Measurements from ENCODE around the gene GRID2. TPM values are rescaled to one million over a fixed set of nuclear protein-coding genes. Genes with fewer than 3 reads are reported as not detected.

The GRID2 gene
- total RNA-seq, 1 donor from 2014 or later, result not detected

DNA sequence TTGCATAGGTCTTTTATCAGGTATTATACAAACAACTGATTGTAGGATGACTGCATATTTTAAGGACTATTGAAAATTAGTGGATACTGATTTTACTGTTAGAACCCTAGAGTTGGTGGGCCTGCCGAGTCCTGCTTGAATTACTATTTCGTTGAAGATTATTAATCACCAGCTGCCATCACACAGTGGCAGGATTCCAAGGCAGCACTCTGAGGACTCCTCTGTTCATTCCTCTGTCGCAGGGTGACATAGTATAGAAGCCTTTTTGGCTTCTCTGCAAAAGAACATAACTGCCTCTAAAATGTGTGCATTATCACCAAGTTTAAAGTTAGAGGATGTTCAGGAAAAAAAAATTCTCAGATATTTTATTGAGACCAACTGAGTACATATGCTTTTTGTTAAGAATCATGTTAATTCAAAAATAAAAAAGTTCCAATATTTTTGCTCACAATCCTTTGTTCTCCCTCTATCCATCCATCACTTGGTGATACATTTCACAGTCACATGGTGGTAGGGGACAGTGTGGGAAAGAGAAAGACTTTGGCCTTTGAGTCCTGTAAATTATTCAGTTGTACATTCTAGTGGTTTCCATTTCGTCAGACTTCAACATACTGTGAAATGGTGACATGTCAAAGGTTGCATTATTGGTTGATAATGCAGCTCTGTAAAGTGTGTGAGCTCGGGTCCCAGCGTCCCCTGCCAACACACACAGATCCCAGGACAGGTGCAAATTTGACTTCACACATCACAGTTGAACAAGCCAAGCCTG, 332.5 kb downstream of the GRID2 start:
- H3K36me3 ChIP-seq, result no peaks in the 10 kb centered on the region
- no peaks in the 10 kb centered on the region for H3K4me1 ChIP-seq
- H3K27ac ChIP-seq (replicated peaks), result no peak overlapping the region
- intact Hi-C loops (cut with micrococcal nuclease), result no loop called here
- H3K9me3 ChIP-seq (replicated peaks), result no peaks in the 10 kb centered on the region
- TF ChIP-seq, protein P1, sequence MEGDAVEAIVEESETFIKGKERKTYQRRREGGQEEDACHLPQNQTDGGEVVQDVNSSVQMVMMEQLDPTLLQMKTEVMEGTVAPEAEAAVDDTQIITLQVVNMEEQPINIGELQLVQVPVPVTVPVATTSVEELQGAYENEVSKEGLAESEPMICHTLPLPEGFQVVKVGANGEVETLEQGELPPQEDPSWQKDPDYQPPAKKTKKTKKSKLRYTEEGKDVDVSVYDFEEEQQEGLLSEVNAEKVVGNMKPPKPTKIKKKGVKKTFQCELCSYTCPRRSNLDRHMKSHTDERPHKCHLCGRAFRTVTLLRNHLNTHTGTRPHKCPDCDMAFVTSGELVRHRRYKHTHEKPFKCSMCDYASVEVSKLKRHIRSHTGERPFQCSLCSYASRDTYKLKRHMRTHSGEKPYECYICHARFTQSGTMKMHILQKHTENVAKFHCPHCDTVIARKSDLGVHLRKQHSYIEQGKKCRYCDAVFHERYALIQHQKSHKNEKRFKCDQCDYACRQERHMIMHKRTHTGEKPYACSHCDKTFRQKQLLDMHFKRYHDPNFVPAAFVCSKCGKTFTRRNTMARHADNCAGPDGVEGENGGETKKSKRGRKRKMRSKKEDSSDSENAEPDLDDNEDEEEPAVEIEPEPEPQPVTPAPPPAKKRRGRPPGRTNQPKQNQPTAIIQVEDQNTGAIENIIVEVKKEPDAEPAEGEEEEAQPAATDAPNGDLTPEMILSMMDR (IDR thresholded peaks at IDR 0.05; ENCODE audit: borderline replicate concordance), result no peak
- no peaks in the 10 kb centered on the region for H3K27me3 ChIP-seq (ENCODE audit: low read depth)
- DNase-seq, result no peak
- H3K4me3 ChIP-seq, result no peak overlapping the region

GRCh38 chr4:92641409-92641808, 337.6 kb downstream of the GRID2 start:
- Histone ChIP-seq H3K4me1 (no peaks in the 10 kb centered on the region), H3K36me3 (no peaks in the 10 kb centered on the region), H3K4me3 (no peak overlapping the region), H3K9me3 (replicated peaks) (peaks cover 3% of the 10 kb centered on the region), H3K27me3 (ENCODE audit: low read depth) (no peaks in the 10 kb centered on the region), H3K27ac (replicated peaks) (no peak overlapping the region)
- intact Hi-C loops (cut with micrococcal nuclease), result no loop called here
- TF ChIP-seq, protein P1 (IDR thresholded peaks at IDR 0.05; ENCODE audit: borderline replicate concordance), result no peak
- DNase-seq, result no peak

DNA sequence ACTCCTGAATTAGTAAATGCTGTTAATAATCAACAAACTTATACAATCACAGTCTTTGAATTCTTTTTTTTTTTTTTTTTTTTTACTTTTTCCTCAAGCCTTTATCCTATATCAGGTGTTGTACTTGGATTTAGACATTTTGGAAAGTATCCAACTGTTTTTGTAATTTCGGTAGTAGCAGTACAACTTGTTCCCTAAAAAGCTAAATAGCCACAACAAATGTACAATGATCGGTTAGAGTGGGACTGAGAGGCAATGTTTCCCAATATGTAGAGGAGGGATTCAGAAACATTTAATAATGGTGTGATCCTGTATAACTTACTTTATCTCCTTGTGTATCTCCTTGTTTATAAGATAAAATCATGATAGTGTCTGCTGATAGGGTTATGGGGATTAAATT, 343.1 kb downstream of the GRID2 start:
- intact Hi-C loops (cut with micrococcal nuclease), result no loop called here
- no peak for DNase-seq
- H3K9me3 ChIP-seq (replicated peaks), result peaks cover 3% of the 10 kb centered on the region
- TF ChIP-seq, protein P1 (IDR thresholded peaks at IDR 0.05; ENCODE audit: borderline replicate concordance), result no peak
- H3K27ac ChIP-seq (replicated peaks), result no peak overlapping the region
- no peak overlapping the region for H3K4me3 ChIP-seq
- H3K27me3 ChIP-seq (ENCODE audit: low read depth), result no peaks in the 10 kb centered on the region
- no peaks in the 10 kb centered on the region for H3K4me1 ChIP-seq
- no peaks in the 10 kb centered on the region for H3K36me3 ChIP-seq

- Histone ChIP-seq H3K4me3 (no peak overlapping the region), H3K27me3 (ENCODE audit: low read depth) (no peaks in the 10 kb centered on the region), H3K27ac (replicated peaks) (no peak overlapping the region), H3K4me1 (no peaks in the 10 kb centered on the region), H3K9me3 (replicated peaks) (peaks cover 6% of the 10 kb centered on the region), H3K36me3 (no peaks in the 10 kb centered on the region)
- intact Hi-C loops (cut with micrococcal nuclease), result no loop called here
- TF ChIP-seq, protein P1 (IDR thresholded peaks at IDR 0.05; ENCODE audit: borderline replicate concordance), result no peak
- no peak for DNase-seq
Measured at GRCh38 chr4:92651536-92651935, 347.8 kb downstream of the GRID2 start.

DNA sequence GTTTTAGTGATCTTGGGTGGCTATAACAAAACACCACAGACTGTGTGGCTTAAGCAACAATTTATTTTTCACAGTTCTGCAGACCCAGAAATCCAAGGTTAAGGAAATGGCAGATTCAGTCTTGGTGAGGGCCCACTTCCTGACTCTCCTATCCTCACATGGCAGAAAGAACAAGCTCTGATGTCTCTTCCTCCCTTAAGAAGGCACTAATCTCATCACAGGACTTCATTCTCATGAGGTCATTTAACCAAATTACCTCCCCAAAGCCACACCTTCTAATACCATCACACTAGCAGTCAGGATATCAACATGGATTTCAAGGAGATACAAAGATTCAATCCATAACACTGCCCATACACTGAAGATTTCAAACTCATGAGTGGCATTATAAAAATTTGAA, 350.3 kb downstream of the GRID2 start:
- no peak for DNase-seq
- no peaks in the 10 kb centered on the region for H3K4me1 ChIP-seq
- TF ChIP-seq, protein P1 (IDR thresholded peaks at IDR 0.05; ENCODE audit: borderline replicate concordance), result no peak
- H3K9me3 ChIP-seq (replicated peaks), result peaks cover 6% of the 10 kb centered on the region
- intact Hi-C loops (cut with micrococcal nuclease), result no loop called here
- H3K4me3 ChIP-seq, result no peak overlapping the region
- no peak overlapping the region for H3K27ac ChIP-seq (replicated peaks)
- H3K36me3 ChIP-seq, result no peaks in the 10 kb centered on the region
- H3K27me3 ChIP-seq (ENCODE audit: low read depth), result no peaks in the 10 kb centered on the region

All from left ventricle myocardium inferior (tissue), 1 donor.